Retinal pigment epithelial cell (primary cell): ENCODE measurements around the gene P2RX7.

ENCODE experiments used
- DNase-seq: peaks from one replicate; pipeline ENCODE4 v3.0.0-alpha.2; 2010; ENCODE audit warnings: low read depth
- H3K4me3 ChIP-seq: 2 replicates; pipeline ENCODE4 v1.5.1; 2011; ENCODE audit warnings: mild to moderate bottlenecking, low read length, control low read depth, moderate library complexity
- CTCF ChIP-seq: conservative IDR thresholded peaks from 2 replicates; pipeline ENCODE4 v1.5.1; 2011; ENCODE audit warnings: low read depth, low read length, control low read depth, inconsistent platforms

Gene P2RX7

GRCh38 chr12:121175383-121176119, 42.9 kb downstream of the P2RX7 start:
- H3K4me3 ChIP-seq: no peak overlapping the region
- no peak for DNase-seq
- no peak for TF ChIP-seq CTCF

GRCh38 chr12:121176826-121177529, 44.3 kb downstream of the P2RX7 start:
- no peak overlapping the region for H3K4me3 ChIP-seq
- no peak for DNase-seq
- TF ChIP-seq CTCF: no peak

GRCh38 chr12:121181181-121181580, 48.5 kb downstream of the P2RX7 start:
- no peak overlapping the region for H3K4me3 ChIP-seq
- no peak for TF ChIP-seq CTCF
- DNase-seq: no peak

GRCh38 chr12:121182222-121182893, 49.7 kb downstream of the P2RX7 start:
- H3K4me3 ChIP-seq: no peak overlapping the region
- no peak for TF ChIP-seq CTCF
- DNase-seq: no peak

- no peak overlapping the region for H3K4me3 ChIP-seq
- TF ChIP-seq CTCF: no peak
Observed at GRCh38 chr12:121184425-121184824, 51.7 kb downstream of the P2RX7 start.

GRCh38 chr12:121184984-121185889, 52.6 kb downstream of the P2RX7 start:
- no peak overlapping the region for H3K4me3 ChIP-seq
- no peak for DNase-seq
- TF ChIP-seq CTCF: no peak

More at GRCh38 chr12:121184425-121184824, 51.7 kb downstream of the P2RX7 start:
- no peak for DNase-seq
